A549 (cell line): ENCODE results near the gene KHDC4.

Experiments
- CTCF ChIP-seq: fragments of >200 bp; sonication (Bioruptor Twin); formaldehyde crosslinking; IDR thresholded peaks from 3 replicates; pipeline ENCODE4 v1.5.1; 2016
- HEYL ChIP-seq: fragments of 250-450 bp; sonication (Bioruptor Pico); IDR thresholded peaks from 2 replicates; pipeline ENCODE4 v1.8.0; 2021; ENCODE audit warnings: mild to moderate bottlenecking, moderate library complexity
- KDM5A ChIP-seq: fragments of 200-600 bp; sonication (generic); IDR thresholded peaks from 2 replicates; pipeline ENCODE4 v1.6.1; 2016; ENCODE audit warnings: antibody characterized with exemption, mild to moderate bottlenecking
- MAZ ChIP-seq: fragments of 150-350 bp; IDR thresholded peaks from 2 replicates; pipeline ENCODE4 v1.6.1; 2014; ENCODE audit warnings: antibody characterized with exemption, low read depth, low read length, borderline replicate concordance
- NR3C1 ChIP-seq: fragments of >200 bp; sonication (Bioruptor Twin); formaldehyde crosslinking; IDR thresholded peaks from 3 replicates; pipeline ENCODE4 v1.6.1; 2017
- POLR2A ChIP-seq: IDR thresholded peaks from 2 replicates; pipeline ENCODE4 v1.6.1; 2012; ENCODE audit warnings: mild to moderate bottlenecking, low read length
- POLR2AphosphoS2 ChIP-seq: conservative IDR thresholded peaks from 2 replicates; pipeline ENCODE4 v1.6.1; 2012; ENCODE audit warnings: low read length, improper control_type of control experiment, inconsistent platforms
- RAD21 ChIP-seq, 2 experiments: fragments of >200 bp in 1 of 2; sonication (Bioruptor Twin) in 1 of 2; formaldehyde crosslinking in 1 of 2; IDR thresholded peaks in 1 of 2; conservative IDR thresholded peaks in 1 of 2; 2 replicates in 1 of 2; 3 replicates in 1 of 2; pipeline ENCODE4 v1.6.1; 2012 to 2018; ENCODE audit warnings: inconsistent platforms in 1 of 2
- RFX5 ChIP-seq: fragments of 450-650 bp; IDR thresholded peaks from 2 replicates; pipeline ENCODE4 v1.7.1; 2014; ENCODE audit warnings: antibody characterized with exemption, mild to moderate bottlenecking, moderate library complexity
- TP53 ChIP-seq: fragments of 250-450 bp; sonication (Bioruptor Pico); IDR thresholded peaks from 2 replicates; pipeline ENCODE4 v1.5.0; 2021; ENCODE audit warnings: mild to moderate bottlenecking, moderate library complexity
- ZNF302 ChIP-seq: fragments of 250-450 bp; sonication (Bioruptor Pico); IDR thresholded peaks from 2 replicates; pipeline ENCODE4 v1.9.0; 2021; ENCODE audit warnings: inconsistent platforms, mild to moderate bottlenecking, moderate library complexity
- TF ChIP-seq, protein P1 (sequence below): fragments of 200-600 bp; sonication (generic); IDR thresholded peaks from 2 replicates; pipeline ENCODE4 v1.6.1; 2016; ENCODE audit warnings: antibody characterized with exemption, mild to moderate bottlenecking, moderate library complexity
- TF ChIP-seq, protein P2 (sequence below): fragments of 450-650 bp; IDR thresholded peaks from 2 replicates; pipeline ENCODE4 v1.6.1; 2014; ENCODE audit warnings: antibody characterized with exemption

- TF ChIP-seq CTCF = no peak
- no peak for TF ChIP-seq RAD21 (conservative IDR thresholded peaks at IDR 0.05 in 1 of 2, IDR thresholded peaks at IDR 0.05 in 1 of 2)
- TF ChIP-seq HEYL (CRISPR knock-in tag) = no peak
- TF ChIP-seq KDM5A = no peak
- TF ChIP-seq RFX5 = no peak
- no peak for TF ChIP-seq POLR2AphosphoS2
- no peak for TF ChIP-seq MAZ
- TF ChIP-seq ZNF302 (CRISPR knock-in tag) = no peak
- no peak for TF ChIP-seq POLR2A
- TF ChIP-seq TP53 (CRISPR knock-in tag) = no peak
- TF ChIP-seq, protein P1, sequence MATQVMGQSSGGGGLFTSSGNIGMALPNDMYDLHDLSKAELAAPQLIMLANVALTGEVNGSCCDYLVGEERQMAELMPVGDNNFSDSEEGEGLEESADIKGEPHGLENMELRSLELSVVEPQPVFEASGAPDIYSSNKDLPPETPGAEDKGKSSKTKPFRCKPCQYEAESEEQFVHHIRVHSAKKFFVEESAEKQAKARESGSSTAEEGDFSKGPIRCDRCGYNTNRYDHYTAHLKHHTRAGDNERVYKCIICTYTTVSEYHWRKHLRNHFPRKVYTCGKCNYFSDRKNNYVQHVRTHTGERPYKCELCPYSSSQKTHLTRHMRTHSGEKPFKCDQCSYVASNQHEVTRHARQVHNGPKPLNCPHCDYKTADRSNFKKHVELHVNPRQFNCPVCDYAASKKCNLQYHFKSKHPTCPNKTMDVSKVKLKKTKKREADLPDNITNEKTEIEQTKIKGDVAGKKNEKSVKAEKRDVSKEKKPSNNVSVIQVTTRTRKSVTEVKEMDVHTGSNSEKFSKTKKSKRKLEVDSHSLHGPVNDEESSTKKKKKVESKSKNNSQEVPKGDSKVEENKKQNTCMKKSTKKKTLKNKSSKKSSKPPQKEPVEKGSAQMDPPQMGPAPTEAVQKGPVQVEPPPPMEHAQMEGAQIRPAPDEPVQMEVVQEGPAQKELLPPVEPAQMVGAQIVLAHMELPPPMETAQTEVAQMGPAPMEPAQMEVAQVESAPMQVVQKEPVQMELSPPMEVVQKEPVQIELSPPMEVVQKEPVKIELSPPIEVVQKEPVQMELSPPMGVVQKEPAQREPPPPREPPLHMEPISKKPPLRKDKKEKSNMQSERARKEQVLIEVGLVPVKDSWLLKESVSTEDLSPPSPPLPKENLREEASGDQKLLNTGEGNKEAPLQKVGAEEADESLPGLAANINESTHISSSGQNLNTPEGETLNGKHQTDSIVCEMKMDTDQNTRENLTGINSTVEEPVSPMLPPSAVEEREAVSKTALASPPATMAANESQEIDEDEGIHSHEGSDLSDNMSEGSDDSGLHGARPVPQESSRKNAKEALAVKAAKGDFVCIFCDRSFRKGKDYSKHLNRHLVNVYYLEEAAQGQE = no peak
- no peak for TF ChIP-seq NR3C1
- TF ChIP-seq, protein P2, sequence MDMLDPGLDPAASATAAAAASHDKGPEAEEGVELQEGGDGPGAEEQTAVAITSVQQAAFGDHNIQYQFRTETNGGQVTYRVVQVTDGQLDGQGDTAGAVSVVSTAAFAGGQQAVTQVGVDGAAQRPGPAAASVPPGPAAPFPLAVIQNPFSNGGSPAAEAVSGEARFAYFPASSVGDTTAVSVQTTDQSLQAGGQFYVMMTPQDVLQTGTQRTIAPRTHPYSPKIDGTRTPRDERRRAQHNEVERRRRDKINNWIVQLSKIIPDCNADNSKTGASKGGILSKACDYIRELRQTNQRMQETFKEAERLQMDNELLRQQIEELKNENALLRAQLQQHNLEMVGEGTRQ = no peak
These were observed 49.9 kb downstream of the KHDC4 start for GRCh38 chr1:155884031-155884960.
